ENCODE results near the gene MYLK2.
"Not testable (repeated sequence)": the region's sequence is repeated elsewhere in the genome, so short reads cannot be mapped to it uniquely, and the experiment has no call there.

MYLK2 gene

DNA sequence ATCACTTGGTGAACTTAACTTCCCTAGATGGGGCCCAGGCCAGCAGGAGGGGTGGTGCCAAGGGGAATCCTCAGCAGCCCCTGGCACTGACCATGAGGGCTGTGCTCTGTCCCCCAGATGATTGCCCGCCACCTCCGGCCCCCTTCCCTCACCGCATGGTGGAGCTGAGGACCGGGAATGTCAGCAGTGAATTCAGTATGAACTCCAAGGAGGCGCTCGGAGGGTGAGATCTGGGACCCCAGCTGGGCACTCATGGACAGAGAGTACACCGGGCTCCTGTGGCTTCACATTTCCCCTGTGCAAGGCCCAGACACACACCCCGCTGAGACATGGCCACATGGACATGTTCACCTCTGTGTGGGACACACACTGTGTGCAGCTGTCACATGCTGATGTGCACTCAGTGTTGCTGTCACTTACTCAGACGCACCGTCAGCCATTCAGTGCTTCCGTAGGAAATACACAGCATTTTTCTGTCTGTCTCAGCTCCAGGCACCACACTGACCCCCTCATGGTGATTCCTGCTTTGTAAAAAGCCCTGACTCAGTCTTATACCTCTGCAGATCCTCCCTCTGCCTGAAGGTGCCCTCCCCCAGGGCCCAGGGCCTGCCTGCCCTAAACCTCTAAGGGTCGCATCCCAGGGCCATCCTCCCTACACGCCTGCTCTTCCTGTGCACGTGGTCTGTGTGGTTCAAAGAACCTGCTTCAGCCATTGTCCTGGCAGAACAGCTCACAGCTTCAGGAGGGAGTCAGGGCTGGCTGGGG, 4.4 kb downstream of the MYLK2 start:
- H3K27ac ChIP-seq: no peak overlapping the region
- TF ChIP-seq ZFX (IDR thresholded peaks at IDR 0.05; ENCODE audit: borderline replicate concordance): no peak
- TF ChIP-seq, protein P1, sequence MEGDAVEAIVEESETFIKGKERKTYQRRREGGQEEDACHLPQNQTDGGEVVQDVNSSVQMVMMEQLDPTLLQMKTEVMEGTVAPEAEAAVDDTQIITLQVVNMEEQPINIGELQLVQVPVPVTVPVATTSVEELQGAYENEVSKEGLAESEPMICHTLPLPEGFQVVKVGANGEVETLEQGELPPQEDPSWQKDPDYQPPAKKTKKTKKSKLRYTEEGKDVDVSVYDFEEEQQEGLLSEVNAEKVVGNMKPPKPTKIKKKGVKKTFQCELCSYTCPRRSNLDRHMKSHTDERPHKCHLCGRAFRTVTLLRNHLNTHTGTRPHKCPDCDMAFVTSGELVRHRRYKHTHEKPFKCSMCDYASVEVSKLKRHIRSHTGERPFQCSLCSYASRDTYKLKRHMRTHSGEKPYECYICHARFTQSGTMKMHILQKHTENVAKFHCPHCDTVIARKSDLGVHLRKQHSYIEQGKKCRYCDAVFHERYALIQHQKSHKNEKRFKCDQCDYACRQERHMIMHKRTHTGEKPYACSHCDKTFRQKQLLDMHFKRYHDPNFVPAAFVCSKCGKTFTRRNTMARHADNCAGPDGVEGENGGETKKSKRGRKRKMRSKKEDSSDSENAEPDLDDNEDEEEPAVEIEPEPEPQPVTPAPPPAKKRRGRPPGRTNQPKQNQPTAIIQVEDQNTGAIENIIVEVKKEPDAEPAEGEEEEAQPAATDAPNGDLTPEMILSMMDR (IDR thresholded peaks at IDR 0.05): no peak

GRCh38 chr20:31824125-31824485, 4.9 kb downstream of the MYLK2 start:
- no peak overlapping the region for H3K27ac ChIP-seq
- TF ChIP-seq ZFX (IDR thresholded peaks at IDR 0.05; ENCODE audit: borderline replicate concordance): no peak
- TF ChIP-seq, protein P1 (IDR thresholded peaks at IDR 0.05): no peak

GRCh38 chr20:31824554-31825313, 5.6 kb downstream of the MYLK2 start:
- H3K27ac ChIP-seq: no peak overlapping the region
- TF ChIP-seq, protein P1 (IDR thresholded peaks at IDR 0.05): no peak
- TF ChIP-seq ZFX (IDR thresholded peaks at IDR 0.05; ENCODE audit: borderline replicate concordance): no peak

GRCh38 chr20:31826074-31826473, 6.9 kb downstream of the MYLK2 start:
- TF ChIP-seq, protein P1 (IDR thresholded peaks at IDR 0.05): no peak
- no peak for TF ChIP-seq ZFX (IDR thresholded peaks at IDR 0.05; ENCODE audit: borderline replicate concordance)

DNA sequence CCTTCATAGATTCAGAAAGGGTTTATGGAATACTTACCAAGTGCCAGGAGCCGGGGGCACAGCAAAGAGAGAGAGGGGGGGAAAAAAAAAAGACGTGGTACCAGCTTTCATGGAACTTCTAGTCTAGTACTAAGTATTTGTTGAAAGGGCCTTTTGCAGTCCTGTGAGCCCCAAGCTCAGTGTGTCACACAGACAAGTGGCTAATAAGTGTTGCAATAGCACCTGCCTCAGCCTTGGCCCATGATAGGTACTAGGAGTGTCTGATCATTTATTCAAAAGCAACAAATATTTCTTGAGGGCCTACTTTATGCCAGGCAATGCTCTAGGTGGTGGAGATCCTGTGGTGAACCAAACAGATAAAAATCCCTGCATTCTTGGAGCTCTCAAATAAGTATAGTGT, 7.9 kb downstream of the MYLK2 start:
- TF ChIP-seq, protein P1 (IDR thresholded peaks at IDR 0.05): no peak
- TF ChIP-seq ZFX (IDR thresholded peaks at IDR 0.05; ENCODE audit: borderline replicate concordance): no peak
- H3K27ac ChIP-seq: no peak overlapping the region

More at GRCh38 chr20:31826074-31826473, 6.9 kb downstream of the MYLK2 start:
- no peak overlapping the region for H3K27ac ChIP-seq

- not testable (repeated sequence) for H3K27ac ChIP-seq
Measured at GRCh38 chr20:31828016-31828415, 8.9 kb downstream of the MYLK2 start.

DNA sequence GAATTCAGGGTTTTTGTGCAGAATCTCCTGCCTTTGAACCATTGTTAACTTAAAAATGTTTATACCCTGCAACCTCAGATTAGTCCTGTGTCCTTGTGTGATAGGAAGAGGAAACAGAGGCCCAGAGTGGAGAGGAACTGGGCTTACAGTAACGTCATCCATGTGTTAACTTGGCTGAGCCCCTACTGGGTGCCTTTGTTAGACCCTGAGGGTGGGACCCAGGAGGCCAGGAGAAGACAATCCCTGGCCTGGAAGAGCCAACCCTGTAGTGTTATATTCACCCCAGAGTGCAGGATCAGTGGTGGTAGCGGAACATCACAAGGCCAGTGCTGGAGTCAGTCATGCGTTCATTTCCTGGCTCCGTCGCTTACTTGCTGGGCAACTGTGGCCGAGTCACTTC, 10.6 kb downstream of the MYLK2 start:
- no peak overlapping the region for H3K27ac ChIP-seq
- no peak for TF ChIP-seq ZFX (IDR thresholded peaks at IDR 0.05; ENCODE audit: borderline replicate concordance)
- TF ChIP-seq, protein P1 (IDR thresholded peaks at IDR 0.05): no peak

All from 22Rv1 (cell line).